H1 (cell line): ENCODE data around the gene GKAP1. TPM values are rescaled to one million over a fixed set of nuclear protein-coding genes. Genes with fewer than 3 reads are reported as not detected.

Experiments
- CTCF ChIA-PET: fragments of 300-600 bp; sonication (Branson Sonifier 250); formaldehyde crosslinking; loops from one replicate; lab custom pipeline; 2021; ENCODE audit not compliant: partially characterized antibody; lab: Charles Lee
- POLR2A ChIA-PET: fragments of 300-600 bp; sonication (Branson Sonifier 250); formaldehyde crosslinking; loops from one replicate; lab custom pipeline; 2021; ENCODE audit warnings: inconsistent platforms; ENCODE audit not compliant: partially characterized antibody; lab: Charles Lee
- DNase-seq, 2 experiments: peaks; one replicate each; pipeline versions ENCODE4 v3.0.0 to v3.0.0-alpha.2; 2010 to 2022; ENCODE audit warnings: low spot score in 2 of 2, low read depth in 1 of 2, mixed read lengths in 1 of 2
- FAIRE-seq: peaks from 2 replicates; lab custom pipeline; 2011; peaks lifted over from hg19 to GRCh38; lab: Jason Lieb, UNC
- H2AFZ ChIP-seq: 2 replicates; pipeline ENCODE4 v1.8.1; 2012; ENCODE audit warnings: low read length, inconsistent platforms
- H2AK5ac ChIP-seq: 2 replicates; pipeline ENCODE4 v1.6.1; 2013; ENCODE audit warnings: low read depth, low read length
- H2BK120ac ChIP-seq: replicated peaks from 2 replicates; pipeline ENCODE3; 2013; ENCODE audit warnings: low read depth, low read length, inconsistent platforms
- H2BK12ac ChIP-seq: 2 replicates; pipeline ENCODE4 v1.6.1; 2013; ENCODE audit warnings: low read depth, low read length
- H2BK15ac ChIP-seq: 2 replicates; pipeline ENCODE4 v1.6.1; 2013; ENCODE audit warnings: low read length
- H2BK20ac ChIP-seq: 2 replicates; pipeline ENCODE4 v1.6.1; 2013; ENCODE audit warnings: low read length
- H2BK5ac ChIP-seq: 2 replicates; pipeline ENCODE4 v1.6.1; 2013; ENCODE audit warnings: low read depth, low read length
- H3K14ac ChIP-seq: 2 replicates; pipeline ENCODE4 v1.6.1; 2013; ENCODE audit warnings: inconsistent platforms; ENCODE audit not compliant: insufficient read length
- H3K18ac ChIP-seq: 2 replicates; pipeline ENCODE4 v1.6.1; 2013; ENCODE audit warnings: low read length; ENCODE audit errors: extremely low read depth
- H3K23ac ChIP-seq: 2 replicates; pipeline ENCODE4 v1.6.1; 2013; ENCODE audit warnings: inconsistent platforms; ENCODE audit not compliant: insufficient read length
- H3K23me2 ChIP-seq: 2 replicates; pipeline ENCODE4 v1.6.1; 2013; ENCODE audit warnings: low read depth, low read length
- H3K27ac ChIP-seq: 2 replicates; pipeline ENCODE4 v1.6.1; 2011; ENCODE audit warnings: low read depth, low read length, inconsistent platforms
- H3K27me3 ChIP-seq, 4 experiments: replicated peaks in 1 of 4; 1 replicate in 1 of 4; 2 replicates in 3 of 4; pipeline versions ENCODE4 v1.6.1 to v1.8.1; 2011 to 2013; ENCODE audit warnings: low read length in 3 of 4, mild to moderate bottlenecking in 3 of 4, inconsistent platforms in 2 of 4, mixed read lengths in 2 of 4, moderate library complexity in 1 of 4; ENCODE audit not compliant: control insufficient read depth in 3 of 4, insufficient read depth in 3 of 4; ENCODE audit errors: extremely low read depth in 1 of 4
- H3K36me3 ChIP-seq, 4 experiments: 2 replicates each; pipeline versions ENCODE4 v1.6.1 to v1.8.1; 2011 to 2013; ENCODE audit warnings: mild to moderate bottlenecking in 4 of 4, low read length in 3 of 4, moderate library complexity in 2 of 4, control low read depth in 1 of 4, inconsistent platforms in 1 of 4; ENCODE audit not compliant: insufficient read depth in 4 of 4, control insufficient read depth in 2 of 4
- H3K4ac ChIP-seq: replicated peaks from 2 replicates; pipeline ENCODE3; 2013; ENCODE audit warnings: low read length, low read depth, mixed read lengths, inconsistent platforms; ENCODE audit not compliant: insufficient read length
- H3K4me1 ChIP-seq, 4 experiments: replicated peaks in 1 of 4; 1 replicate in 1 of 4; 2 replicates in 3 of 4; pipeline versions ENCODE4 v1.6.1 to v1.8.1; 2011 to 2013; ENCODE audit warnings: low read length in 3 of 4, inconsistent platforms in 2 of 4, mixed read lengths in 1 of 4; ENCODE audit not compliant: insufficient read depth in 4 of 4, control insufficient read depth in 3 of 4
- H3K4me2 ChIP-seq, 2 experiments: 2 replicates each; pipeline versions ENCODE4 v1.6.1 to v1.8.1; 2011 to 2013; ENCODE audit warnings: low read depth in 2 of 2, low read length in 2 of 2, control low read depth in 1 of 2, inconsistent platforms in 1 of 2, mild to moderate bottlenecking in 1 of 2; ENCODE audit not compliant: insufficient read depth in 1 of 2
- H3K4me3 ChIP-seq, 4 experiments: fragments of 200-600, 300-600 bp in 1 of 4; sonication (generic), shearing (Covaris generic), sonication (Bioruptor Twin) in 1 of 4; 2 replicates each; pipeline versions ENCODE4 v1.5.1 to v1.8.1; 2011 to 2016; ENCODE audit warnings: low read length in 4 of 4, low read depth in 3 of 4, control low read depth in 2 of 4, inconsistent platforms in 2 of 4, mild to moderate bottlenecking in 2 of 4, mixed read lengths in 1 of 4, moderate library complexity in 1 of 4; ENCODE audit not compliant: insufficient read depth in 2 of 4; ENCODE audit errors: extremely low read depth in 1 of 4
- H3K56ac ChIP-seq: replicated peaks from 2 replicates; pipeline ENCODE3; 2013; ENCODE audit warnings: low read depth, mild to moderate bottlenecking, mixed read lengths, low read length, inconsistent platforms; ENCODE audit not compliant: insufficient read length
- H3K79me1 ChIP-seq: 2 replicates; pipeline ENCODE4 v1.6.1; 2013; ENCODE audit warnings: low read depth, low read length, control low read depth
- H3K79me2 ChIP-seq, 2 experiments: 2 replicates each; pipeline versions ENCODE4 v1.6.1 to v1.8.1; 2012 to 2013; ENCODE audit warnings: low read length in 2 of 2, mild to moderate bottlenecking in 2 of 2, inconsistent platforms in 1 of 2; ENCODE audit not compliant: insufficient read depth in 2 of 2, control insufficient read depth in 1 of 2
- H3K9ac ChIP-seq, 4 experiments: replicated peaks in 1 of 4; 1 replicate in 1 of 4; 2 replicates in 3 of 4; pipeline versions ENCODE4 v1.6.1 to v1.8.1; 2011 to 2013; ENCODE audit warnings: low read depth in 3 of 4, low read length in 3 of 4, control low read depth in 2 of 4, mild to moderate bottlenecking in 2 of 4, moderate library complexity in 2 of 4, inconsistent platforms in 1 of 4; ENCODE audit errors: extremely low read depth in 1 of 4
- H3K9me3 ChIP-seq, 2 experiments: 2 replicates each; pipeline versions ENCODE4 v1.6.1 to v1.8.1; 2012 to 2013; ENCODE audit warnings: mild to moderate bottlenecking in 2 of 2, moderate library complexity in 2 of 2, control low read depth in 1 of 2, inconsistent platforms in 1 of 2, low read depth in 1 of 2, low read length in 1 of 2, mixed read lengths in 1 of 2; ENCODE audit not compliant: insufficient read depth in 2 of 2
- H4K20me1 ChIP-seq, 2 experiments: replicated peaks in 1 of 2; 2 replicates each; pipeline versions ENCODE3 to v1.8.1; 2011 to 2013; ENCODE audit warnings: inconsistent platforms in 2 of 2, low read length in 2 of 2, mild to moderate bottlenecking in 1 of 2; ENCODE audit not compliant: insufficient read depth in 2 of 2, control insufficient read depth in 1 of 2
- H4K5ac ChIP-seq: 2 replicates; pipeline ENCODE4 v1.6.1; 2013; ENCODE audit warnings: low read length, low read depth, mixed read lengths, inconsistent platforms; ENCODE audit not compliant: insufficient read length
- H4K8ac ChIP-seq: 2 replicates; pipeline ENCODE4 v1.8.0; 2013; ENCODE audit warnings: mild to moderate bottlenecking, moderate library complexity, low read length, inconsistent platforms; ENCODE audit not compliant: insufficient read depth; ENCODE audit errors: extremely low read depth
- H4K91ac ChIP-seq: replicated peaks from 2 replicates; pipeline ENCODE3; 2013; ENCODE audit warnings: low read length, mixed read lengths, inconsistent platforms; ENCODE audit not compliant: insufficient read length
- FOSL1 ChIP-seq: IDR thresholded peaks from 2 replicates; pipeline ENCODE4 v1.6.1; 2011; ENCODE audit warnings: mild to moderate bottlenecking, low read depth, low read length, moderate library complexity; ENCODE audit not compliant: insufficient read depth
- KDM5A ChIP-seq: fragments of 200-600 bp; IDR thresholded peaks from 2 replicates; pipeline ENCODE4 v1.7.1; 2012; ENCODE audit warnings: mild to moderate bottlenecking, low read length, inconsistent platforms, mixed read lengths
- RNF2 ChIP-seq: fragments of 200-900, 300-1000 bp; sonication (generic); IDR thresholded peaks from 2 replicates; pipeline ENCODE4 v1.7.1; 2016; ENCODE audit warnings: borderline replicate concordance, low read depth, mild to moderate bottlenecking, antibody characterized with exemption, low read length; ENCODE audit not compliant: poor library complexity, severe bottlenecking; ENCODE audit errors: missing control alignments
- SIN3A ChIP-seq, 2 experiments: IDR thresholded peaks in 1 of 2; conservative IDR thresholded peaks in 1 of 2; 2 replicates each; pipeline ENCODE4 v1.6.1; 2011 to 2012; ENCODE audit warnings: low read length in 2 of 2, improper control_type of control experiment in 1 of 2, low read depth in 1 of 2, mild to moderate bottlenecking in 1 of 2
- SUZ12 ChIP-seq: fragments of 200-600 bp; sonication (generic); IDR thresholded peaks from 2 replicates; pipeline ENCODE4 v1.6.1; 2012; ENCODE audit warnings: mild to moderate bottlenecking, inconsistent platforms, low read length, moderate library complexity, mixed read lengths
- TAF1 ChIP-seq: IDR thresholded peaks from 2 replicates; pipeline ENCODE4 v1.6.1; 2011; ENCODE audit warnings: mild to moderate bottlenecking, low read depth, low read length
- WGBS, 2 experiments: shearing (Covaris generic) in 1 of 2; methylation state at CpG; one replicate each; pipeline versions ENCODE4 v1.1.6 to v1.1.7; 2013 to 2015; ENCODE audit warnings: low lambda C conversion rate in 2 of 2, mixed read lengths in 2 of 2, inconsistent platforms in 1 of 2, low coverage in 1 of 2, missing lambda C conversion rate in 1 of 2; ENCODE audit not compliant: insufficient replicate concordance in 2 of 2, insufficient coverage in 1 of 2, insufficient read length in 1 of 2; ENCODE audit errors: extremely low coverage in 1 of 2, missing lambda C conversion rate in 1 of 2; 5-methylcytosine and 5-hydroxymethylcytosine counted together
- polyA plus RNA-seq, 7 experiments: library from polyadenylated mRNA; depleted of rRNA in 3 of 7; stranded (reverse) in 5 of 7; unstranded in 2 of 7; fragments of >200 nt in 5 of 7; fragments of 200-250 nt in 2 of 7; gene quantifications; 1 replicate in 5 of 7; 2 replicates in 1 of 7; 4 replicates in 1 of 7; pipeline versions ENCODE4 v1.2.1 to v1.2.3, GENCODE V29; 2011 to 2013; ENCODE audit warnings: missing spikeins in 2 of 7, mixed read lengths in 2 of 7
- total RNA-seq: library from RNA; stranded (reverse); fragmentation: NEBNext Ultra II Directional; extraction: Animal tissue kit (Norgen Biotek cat#: 25700); gene quantifications from 2 replicates; pipeline ENCODE4 v1.2.1, GENCODE V29; 2021
- TF ChIP-seq, protein P1 (sequence below): IDR thresholded peaks from 2 replicates; pipeline ENCODE4 v1.6.1; 2012; ENCODE audit warnings: inconsistent platforms

GKAP1 gene
- total and polyA plus RNA-seq, 2 of the 8 experiments (the other 6 are each of a cell fraction or from before 2014, with no cell fraction given), result 0.97 to 5.3 TPM

DNA sequence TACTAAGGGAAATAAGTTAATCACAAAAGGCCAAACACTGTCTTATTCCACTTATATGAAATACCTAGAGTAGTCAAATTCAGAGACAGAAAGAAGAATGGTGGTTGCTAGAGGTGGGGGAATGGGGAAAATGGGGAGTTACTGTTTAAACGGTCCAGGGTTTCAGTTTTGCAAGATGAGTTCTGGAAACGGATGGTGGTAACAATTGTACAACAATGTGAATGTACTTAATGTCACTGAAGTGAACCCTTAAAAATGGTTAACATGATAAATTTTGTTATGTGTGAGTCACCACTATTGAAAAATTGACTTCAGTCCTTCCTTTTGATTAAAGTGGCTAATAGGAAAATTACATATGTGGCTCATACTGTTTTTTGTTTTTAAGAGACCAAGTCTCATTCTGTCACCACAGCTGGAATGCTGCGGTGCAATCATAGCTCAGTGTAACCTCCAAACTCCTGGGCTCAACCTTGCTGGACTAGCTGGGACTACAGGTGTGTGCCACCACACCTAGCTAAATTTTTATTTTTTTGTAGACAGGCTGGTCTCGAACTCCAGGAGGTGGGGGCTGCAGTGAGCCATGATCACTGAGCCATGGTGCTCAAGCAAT lies 118.5 kb downstream of the GKAP1 start:
- Histone ChIP-seq H2AK5ac (no peak overlapping the region), H3K4ac (no peak overlapping the region), H3K79me1 (no peaks in the 10 kb centered on the region), H3K9me3 (no peaks in the 10 kb centered on the region), H3K4me2 (no peak overlapping the region), H3K27me3 (no peaks in the 10 kb centered on the region), H4K8ac (no peak overlapping the region), H2AFZ (no peak overlapping the region), H2BK15ac (no peak overlapping the region), H3K36me3 (no peaks in the 10 kb centered on the region), H3K18ac (no peak overlapping the region), H3K23me2 (no peaks in the 10 kb centered on the region), H3K27ac (no peak overlapping the region)
- CTCF ChIA-PET, result no interaction called here
- DNase-seq, result no peak
- WGBS, 2 experiments, result 87% methylated on average over 4 of the region's 4 CpGs; no CpG with 5 or more reads in 1 of the 2 experiments
- no peak for TF ChIP-seq RNF2
- TF ChIP-seq KDM5A, result no peak
- no peak for TF ChIP-seq SUZ12
- TF ChIP-seq SIN3A (conservative IDR thresholded peaks at IDR 0.05 in 1 of 2, IDR thresholded peaks at IDR 0.05 in 1 of 2; ENCODE audit: low read depth in 1 of 2, low read length in 2 of 2), result no peak
- TF ChIP-seq TAF1, result no peak
- TF ChIP-seq FOSL1, result no peak
- TF ChIP-seq, protein P1, sequence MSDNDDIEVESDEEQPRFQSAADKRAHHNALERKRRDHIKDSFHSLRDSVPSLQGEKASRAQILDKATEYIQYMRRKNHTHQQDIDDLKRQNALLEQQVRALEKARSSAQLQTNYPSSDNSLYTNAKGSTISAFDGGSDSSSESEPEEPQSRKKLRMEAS, result no peak
- TF ChIP-seq, all 59 proteins: peak for 0
- no peak overlapping the region for H3K14ac ChIP-seq
- H3K4me1 ChIP-seq, result peaks cover 0 to 2% (median 0%) of the 10 kb centered on the region in 4 experiments; a peak in 1 of 7 replicates
- no peak overlapping the region for H2BK20ac ChIP-seq
- H4K91ac ChIP-seq, result no peak overlapping the region
- H4K20me1 ChIP-seq, result peaks cover 9 to 12% of the 10 kb centered on the region in 2 experiments
- H2BK12ac ChIP-seq, result no peak overlapping the region
- H3K56ac ChIP-seq, result no peak overlapping the region
- H3K23ac ChIP-seq, result no peak overlapping the region
- no peak for FAIRE-seq
- H3K4me3 ChIP-seq, result no peak overlapping the region
- no peak overlapping the region for H2BK5ac ChIP-seq
- POLR2A ChIA-PET, result interaction anchor here (2.1 kb wide), 1 partner anchor 9 kb away, joined by 12 read pairs; the partner anchor contains the start of gene UBQLN1
- H4K5ac ChIP-seq, result no peak overlapping the region
- no peak overlapping the region for H3K9ac ChIP-seq
- no peak overlapping the region for H2BK120ac ChIP-seq
- H3K79me2 ChIP-seq, result peaks cover 32 to 100% of the 10 kb centered on the region in 2 experiments
